Naive thymus-derived CD4-positive, alpha-beta T cell (primary cell): ENCODE measurements around the gene MTM1. TPM values are rescaled to one million over a fixed set of nuclear protein-coding genes. Genes with fewer than 3 reads are reported as not detected.
A peak's percentile ranks its signal among the peaks of the same experiment; 100 is the strongest.

Source experiments
- ATAC-seq: fragments of 150-1000 bp; cut with Tn5 transposase; 2 replicates; pipeline ENCODE4 v1.10.0; 2021; ENCODE audit warnings: mild to moderate bottlenecking, moderate library complexity
- CTCF ChIA-PET: fragments of 350-600 bp; sonication (Branson Sonifier 250); formaldehyde crosslinking; loops from one replicate; lab custom pipeline; 2021; ENCODE audit warnings: antibody characterized with exemption; lab: Charles Lee
- POLR2A ChIA-PET: fragments of 350-600 bp; sonication (Branson Sonifier 250); formaldehyde crosslinking; loops from one replicate; lab custom pipeline; 2021; ENCODE audit warnings: antibody characterized with exemption, inconsistent platforms; lab: Charles Lee
- DNase-seq, 9 donors: peaks; one replicate each; pipeline versions ENCODE4 v3.0.0 to v3.0.0-alpha.2; 2020 to 2022; ENCODE audit warnings: mixed read lengths in 1 of 9
- H3K27ac ChIP-seq: one replicate; pipeline ENCODE4 v1.7.0; 2013; ENCODE audit warnings: mild to moderate bottlenecking, low read depth, low read length, moderate library complexity
- H3K27me3 ChIP-seq, 2 donors: one replicate each; pipeline ENCODE4 v1.7.0; 2013; ENCODE audit warnings: low read length in 2 of 2, mild to moderate bottlenecking in 2 of 2, moderate library complexity in 2 of 2; ENCODE audit not compliant: control insufficient read depth in 2 of 2, insufficient read depth in 2 of 2
- H3K36me3 ChIP-seq, 3 experiments: 1 replicate in 2 of 3; 2 replicates in 1 of 3; pipeline ENCODE4 v1.7.0; 2013; ENCODE audit warnings: low read length in 3 of 3, mild to moderate bottlenecking in 3 of 3, moderate library complexity in 1 of 3; ENCODE audit not compliant: insufficient read depth in 3 of 3, control insufficient read depth in 2 of 3
- H3K4me1 ChIP-seq, 2 donors: one replicate each; pipeline ENCODE4 v1.7.0; 2013; ENCODE audit warnings: low read length in 2 of 2, mild to moderate bottlenecking in 2 of 2, moderate library complexity in 1 of 2; ENCODE audit not compliant: control insufficient read depth in 2 of 2, insufficient read depth in 2 of 2
- H3K4me3 ChIP-seq: 2 replicates; pipeline ENCODE4 v1.7.0; 2013; ENCODE audit warnings: mild to moderate bottlenecking, low read length
- H3K9me3 ChIP-seq, 3 experiments: 1 replicate in 2 of 3; 2 replicates in 1 of 3; pipeline ENCODE4 v1.7.0; 2013; ENCODE audit warnings: low read length in 3 of 3; ENCODE audit not compliant: control insufficient read depth in 2 of 3
- H3K27ac Mint-ChIP-seq, 9 donors: one replicate each; pipeline ENCODE4 v1.8.0; 2020 to 2022; ENCODE audit warnings: mixed read lengths in 9 of 9, mild to moderate bottlenecking in 8 of 9, moderate library complexity in 5 of 9, inconsistent platforms in 2 of 9
- H3K27me3 Mint-ChIP-seq, 5 donors: one replicate each; pipeline ENCODE4 v1.8.0; 2021 to 2022; ENCODE audit warnings: mixed read lengths in 5 of 5, mild to moderate bottlenecking in 1 of 5
- H3K36me3 Mint-ChIP-seq, 5 donors: one replicate each; pipeline ENCODE4 v1.8.0; 2020 to 2022; ENCODE audit warnings: mixed read lengths in 5 of 5, mild to moderate bottlenecking in 3 of 5, inconsistent platforms in 1 of 5
- H3K4me1 Mint-ChIP-seq, 7 donors: one replicate each; pipeline ENCODE4 v1.8.0; 2020 to 2022; ENCODE audit warnings: mixed read lengths in 7 of 7, mild to moderate bottlenecking in 3 of 7, inconsistent platforms in 1 of 7
- H3K4me3 Mint-ChIP-seq, 10 donors: one replicate each; pipeline ENCODE4 v1.8.0; 2020 to 2022; ENCODE audit warnings: mild to moderate bottlenecking in 10 of 10, mixed read lengths in 10 of 10, moderate library complexity in 6 of 10, inconsistent platforms in 2 of 10
- H3K9me3 Mint-ChIP-seq, 11 donors: one replicate each; pipeline ENCODE4 v1.8.0; 2020 to 2022; ENCODE audit warnings: mixed read lengths in 11 of 11, mild to moderate bottlenecking in 4 of 11, inconsistent platforms in 1 of 11, moderate library complexity in 1 of 11
- intact Hi-C, 2 donors: fragments of 100-400 bp; cut with micrococcal nuclease; formaldehyde crosslinking; loops; one replicate each; pipeline ENCODE4 v1.15.1; 2023
- polyA plus RNA-seq, 2 donors: library from polyadenylated mRNA; unstranded; fragments of 300-500 nt; fragmentation: Illumina TruSeq; gene quantifications; one replicate each; pipeline ENCODE4 v1.2.3, GENCODE V29; 2021
- total RNA-seq, 6 experiments: library from RNA in 5 of 6; stranded (reverse) in 5 of 6; gene quantifications; 1 replicate in 5 of 6; 2 replicates in 1 of 6; pipeline ENCODE4 v1.2.3 and lab custom pipeline; 2021 to 2026

The MTM1 gene
- total and polyA plus RNA-seq, 7 experiments from 2014 or later: 11.9 to 34.7 (median 24.6) TPM

- no peak overlapping the region for H3K4me3 Mint-ChIP-seq
- Histone ChIP-seq H3K4me3 (no peak overlapping the region), H3K4me1 (peaks cover 11 to 13% of the 10 kb centered on the region in 2 donors), H3K36me3 (no peaks in the 10 kb centered on the region), H3K27ac (no peak overlapping the region), H3K9me3 (no peaks in the 10 kb centered on the region), H3K27me3 (no peaks in the 10 kb centered on the region)
- H3K4me1 Mint-ChIP-seq: peaks cover 3 to 30% (median 20%) of the 10 kb centered on the region in 7 donors
- peak overlapping the region in 3 of 9 donors; percentile 19 to 56 (median 56) for H3K27ac Mint-ChIP-seq
- no peaks in the 10 kb centered on the region for H3K27me3 Mint-ChIP-seq
- ATAC-seq: no peak
- ChIA-PET POLR2A (interaction anchor here (1.1 to 5.3 kb wide), 2 partner anchors 25 to 31 kb away, joined by 3 to 52 read pairs; partner anchors contain the start of gene MTM1), CTCF (interaction anchor here (0.8 to 2.0 kb wide), 5 partner anchors 27 to 907 kb away, joined by 3 to 5 read pairs (median 3); no protein-coding TSS in a partner anchor)
- DNase-seq: no peak
- H3K9me3 Mint-ChIP-seq: peaks cover 0 to 1% (median 0%) of the 10 kb centered on the region in 11 donors
- intact Hi-C loops: loop anchor here in 1 of 2 donors (1.0 kb wide), 2 partner anchors 44 to 174 kb away; no protein-coding TSS in a partner anchor
- H3K36me3 Mint-ChIP-seq: no peaks in the 10 kb centered on the region
Measured at GRCh38 chrX:150543230-150544155, 24.9 kb upstream of the MTM1 start.

GRCh38 chrX:150544222-150544787 lies 24.1 kb upstream of the MTM1 start:
- H3K27ac Mint-ChIP-seq: peak overlapping the region in 4 of 9 donors; percentile 22 to 70 (median 36)
- intact Hi-C loops: loop anchor here in 1 of 2 donors (1.0 kb wide), 2 partner anchors 43 to 173 kb away; no protein-coding TSS in a partner anchor
- CTCF ChIA-PET: interaction anchor here (0.6 to 2.0 kb wide), 8 partner anchors 26 to 908 kb away, joined by 3 to 5 read pairs (median 3); no protein-coding TSS in a partner anchor
- peak in 1 of 9 donors; percentile 4 for DNase-seq
- H3K36me3 ChIP-seq: no peaks in the 10 kb centered on the region
- no peak overlapping the region for H3K4me3 Mint-ChIP-seq
- no peaks in the 10 kb centered on the region for H3K9me3 ChIP-seq
- H3K4me1 ChIP-seq: peaks cover 11 to 13% of the 10 kb centered on the region in 2 donors
- H3K9me3 Mint-ChIP-seq: peaks cover 0 to 1% (median 0%) of the 10 kb centered on the region in 11 donors
- H3K4me3 ChIP-seq: no peak overlapping the region
- H3K4me1 Mint-ChIP-seq: peaks cover 8 to 35% (median 24%) of the 10 kb centered on the region in 7 donors
- H3K36me3 Mint-ChIP-seq: no peaks in the 10 kb centered on the region
- POLR2A ChIA-PET: interaction anchor here (1.1 to 5.3 kb wide), 2 partner anchors 25 to 30 kb away, joined by 3 to 52 read pairs; partner anchors contain the start of gene MTM1
- H3K27me3 Mint-ChIP-seq: no peaks in the 10 kb centered on the region
- no peaks in the 10 kb centered on the region for H3K27me3 ChIP-seq
- H3K27ac ChIP-seq: no peak overlapping the region
- ATAC-seq: no peak

GRCh38 chrX:150544835-150545770 lies 23.3 kb upstream of the MTM1 start:
- no peak overlapping the region for H3K4me3 Mint-ChIP-seq
- Histone ChIP-seq H3K27ac (no peak overlapping the region), H3K4me1 (peaks cover 11 to 13% of the 10 kb centered on the region in 2 donors), H3K4me3 (no peak overlapping the region), H3K27me3 (no peaks in the 10 kb centered on the region), H3K36me3 (no peaks in the 10 kb centered on the region), H3K9me3 (no peaks in the 10 kb centered on the region)
- H3K36me3 Mint-ChIP-seq: no peaks in the 10 kb centered on the region
- H3K4me1 Mint-ChIP-seq: peaks cover 10 to 35% (median 24%) of the 10 kb centered on the region in 7 donors
- H3K27ac Mint-ChIP-seq: peak overlapping the region in 1 of 9 donors; percentile 38
- ChIA-PET POLR2A (interaction anchor here (1.0 to 5.3 kb wide), 2 partner anchors 24 to 42 kb away, joined by 3 to 52 read pairs; partner anchors contain the start of gene MTM1), CTCF (interaction anchor here (0.6 to 2.0 kb wide), 7 partner anchors 25 to 171 kb away, joined by 3 to 6 read pairs (median 4); no protein-coding TSS in a partner anchor)
- intact Hi-C loops: loop anchor here (1.0 to 5.0 kb wide), 7 partner anchors 42 to 352 kb away; partner anchors contain the start of genes CD99L2 (in 1 of the 2) and MAMLD1 (in 1 of the 2)
- ATAC-seq (no peak), DNase-seq (no peak)
- H3K9me3 Mint-ChIP-seq: peaks cover 0 to 1% (median 0%) of the 10 kb centered on the region in 11 donors
- H3K27me3 Mint-ChIP-seq: no peaks in the 10 kb centered on the region

GRCh38 chrX:150546711-150547153 lies 21.7 kb upstream of the MTM1 start:
- Mint-ChIP-seq H3K36me3 (no peaks in the 10 kb centered on the region), H3K4me1 (peaks cover 10 to 35% (median 24%) of the 10 kb centered on the region in 7 donors), H3K27ac (peak overlapping the region; percentile 81 to 96 (median 90)), H3K9me3 (peaks cover 0 to 1% (median 0%) of the 10 kb centered on the region in 11 donors), H3K4me3 (peak overlapping the region; percentile 76 to 86 (median 80)), H3K27me3 (no peaks in the 10 kb centered on the region)
- ChIA-PET POLR2A (interaction anchor here (1.3 to 5.3 kb wide), 3 partner anchors 22 to 147 kb away, joined by 3 to 52 read pairs (median 10); partner anchors contain the start of genes MTM1 and MTMR1), CTCF (interaction anchor here (0.8 to 1.9 kb wide), 3 partner anchors 10 to 41 kb away, joined by 3 to 6 read pairs (median 4); no protein-coding TSS in a partner anchor)
- intact Hi-C loops: loop anchor here (1.0 to 5.0 kb wide), 8 partner anchors 22 to 351 kb away; partner anchors contain the start of genes MTM1 (in 2 of the 2), CD99L2 (in 1 of the 2) and MAMLD1 (in 1 of the 2)
- no peaks in the 10 kb centered on the region for H3K27me3 ChIP-seq
- peaks cover 11 to 13% of the 10 kb centered on the region in 2 donors for H3K4me1 ChIP-seq
- no peaks in the 10 kb centered on the region for H3K9me3 ChIP-seq
- peak overlapping the region; percentile 14 for H3K27ac ChIP-seq
- ATAC-seq (peak; percentile 89), DNase-seq (peak in 7 of 9 donors; percentile 50 to 76 (median 66))
- H3K36me3 ChIP-seq: no peaks in the 10 kb centered on the region
- H3K4me3 ChIP-seq: peak overlapping the region; percentile 43

- ChIA-PET CTCF (interaction anchor here (1.9 kb wide), 1 partner anchor 39 kb away, joined by 6 read pairs; no protein-coding TSS in a partner anchor), POLR2A (interaction anchor here (1.3 to 5.3 kb wide), 3 partner anchors 21 to 146 kb away, joined by 3 to 52 read pairs (median 10); partner anchors contain the start of genes MTM1 and MTMR1)
- H3K9me3 Mint-ChIP-seq: peaks cover 0 to 1% (median 0%) of the 10 kb centered on the region in 11 donors
- H3K36me3 ChIP-seq: no peaks in the 10 kb centered on the region
- H3K4me1 Mint-ChIP-seq: peaks cover 10 to 35% (median 24%) of the 10 kb centered on the region in 7 donors
- H3K27me3 ChIP-seq: no peaks in the 10 kb centered on the region
- H3K27ac Mint-ChIP-seq: peak overlapping the region in 7 of 9 donors; percentile 52 to 96 (median 82)
- H3K4me3 ChIP-seq: peak overlapping the region; percentile 43
- H3K4me1 ChIP-seq: peaks cover 11 to 13% of the 10 kb centered on the region in 2 donors
- no peaks in the 10 kb centered on the region for H3K9me3 ChIP-seq
- peak overlapping the region; percentile 74 to 91 (median 82) for H3K4me3 Mint-ChIP-seq
- DNase-seq (peak in 1 of 9 donors; percentile 25), ATAC-seq (peak; percentile 53)
- H3K27me3 Mint-ChIP-seq: no peaks in the 10 kb centered on the region
- no peaks in the 10 kb centered on the region for H3K36me3 Mint-ChIP-seq
- H3K27ac ChIP-seq: peak overlapping the region; percentile 14
- intact Hi-C loops: loop anchor here (2.0 to 5.0 kb wide), 6 partner anchors 21 to 350 kb away; partner anchors contain the start of genes CD99L2 (in 1 of the 2), MAMLD1 (in 1 of the 2) and MTM1 (in 1 of the 2)
Measured at GRCh38 chrX:150547375-150548115, 20.9 kb upstream of the MTM1 start.
